SJSA1 (cell line): ENCODE results near the gene DDIT3. TPM values are rescaled to one million over a fixed set of nuclear protein-coding genes. Genes with fewer than 3 reads are reported as not detected.

Experiments
- total RNA-seq: library from RNA; depleted of rRNA; stranded (reverse); fragments of >200 nt; shearing (Covaris generic); gene quantifications from 2 replicates; pipeline ENCODE4 v1.2.3, GENCODE V29; 2014; rRNA removed

The DDIT3 gene
- total RNA-seq, 1 experiment from 2014 or later: 686 TPM

Other genes starting within 250 kb of the DDIT3 start
- gene R3HDM2, start 89.5 kb downstream of the DDIT3 start, total RNA-seq: 14.2 and 18.4 TPM in 2 replicates
- 0.18 and 0.88 TPM in 2 replicates for gene INHBC, start 85.7 kb downstream of the DDIT3 start, total RNA-seq
- gene INHBE, start 65.2 kb downstream of the DDIT3 start, total RNA-seq: 2.2 and 2.5 TPM in 2 replicates
- 225 and 323 TPM in 2 replicates for gene GLI1, start 60.7 kb downstream of the DDIT3 start, total RNA-seq
- gene ARHGAP9, start 40.6 kb downstream of the DDIT3 start, total RNA-seq: 30.6 TPM in 2 replicates
- gene MARS1, start 32.4 kb downstream of the DDIT3 start, total RNA-seq: 3,352 and 4,750 TPM in 2 replicates
- 63.3 and 70.5 TPM in 2 replicates for gene MBD6, start 2.3 kb upstream of the DDIT3 start, total RNA-seq
- 3,855 and 4,325 TPM in 2 replicates for gene DCTN2, start 26.7 kb upstream of the DDIT3 start, total RNA-seq
- 2.1 and 2.8 TPM in 2 replicates for gene KIF5A, start 29.5 kb upstream of the DDIT3 start, total RNA-seq
- 544 and 654 TPM in 2 replicates for gene PIP4K2C, start 70.7 kb upstream of the DDIT3 start, total RNA-seq
- gene DTX3, start 84.3 kb upstream of the DDIT3 start, total RNA-seq: 187 and 286 TPM in 2 replicates
- gene ARHGEF25, start 90.9 kb upstream of the DDIT3 start, total RNA-seq: 107 and 145 TPM in 2 replicates
- 841 and 950 TPM in 2 replicates for gene B4GALNT1, start 112.7 kb upstream of the DDIT3 start, total RNA-seq
- gene OS9, start 173.6 kb upstream of the DDIT3 start, total RNA-seq: 4,436 and 6,328 TPM in 2 replicates
- gene AGAP2, start 218.2 kb upstream of the DDIT3 start, total RNA-seq: 0.78 and 0.89 TPM in 2 replicates
- gene TSPAN31, start 224.5 kb upstream of the DDIT3 start, total RNA-seq: 429 and 571 TPM in 2 replicates
- 3,953 and 4,723 TPM in 2 replicates for gene CDK4, start 231.8 kb upstream of the DDIT3 start, total RNA-seq
- 88.7 and 107 TPM in 2 replicates for gene MARCHF9, start 234.6 kb upstream of the DDIT3 start, total RNA-seq
- 12.9 and 21.9 TPM in 2 replicates for gene CYP27B1, start 246.6 kb upstream of the DDIT3 start, total RNA-seq